ENCODE measurements around the gene HOXD10.

Gene HOXD10

GRCh38 chr2:176107731-176108181 lies 8.8 kb upstream of the HOXD10 start:
- no peak for DNase-seq

- DNase-seq, result no peak
Measured at GRCh38 chr2:176109192-176109901, 7.2 kb upstream of the HOXD10 start.

DNA sequence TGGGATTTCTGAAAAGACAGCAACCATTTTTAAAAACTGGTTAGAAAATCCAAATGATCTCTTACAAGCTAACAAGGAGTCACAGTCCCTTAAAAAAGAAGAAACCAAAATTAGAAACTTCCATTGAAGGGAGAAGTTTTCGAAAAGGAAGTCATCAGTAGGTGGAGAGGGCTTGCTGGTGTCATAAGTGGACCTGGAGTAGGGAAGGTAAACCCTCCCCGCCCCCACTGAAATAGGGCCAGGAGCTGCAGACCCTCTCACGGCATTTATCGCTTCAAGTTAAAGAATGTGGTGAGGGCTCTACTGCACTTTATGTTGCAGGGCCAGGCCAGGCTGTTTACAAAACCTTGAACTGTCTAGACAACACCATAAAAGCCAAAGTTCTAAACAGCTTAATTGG lies 6.6 kb upstream of the HOXD10 start:
- no peak for DNase-seq

DNA sequence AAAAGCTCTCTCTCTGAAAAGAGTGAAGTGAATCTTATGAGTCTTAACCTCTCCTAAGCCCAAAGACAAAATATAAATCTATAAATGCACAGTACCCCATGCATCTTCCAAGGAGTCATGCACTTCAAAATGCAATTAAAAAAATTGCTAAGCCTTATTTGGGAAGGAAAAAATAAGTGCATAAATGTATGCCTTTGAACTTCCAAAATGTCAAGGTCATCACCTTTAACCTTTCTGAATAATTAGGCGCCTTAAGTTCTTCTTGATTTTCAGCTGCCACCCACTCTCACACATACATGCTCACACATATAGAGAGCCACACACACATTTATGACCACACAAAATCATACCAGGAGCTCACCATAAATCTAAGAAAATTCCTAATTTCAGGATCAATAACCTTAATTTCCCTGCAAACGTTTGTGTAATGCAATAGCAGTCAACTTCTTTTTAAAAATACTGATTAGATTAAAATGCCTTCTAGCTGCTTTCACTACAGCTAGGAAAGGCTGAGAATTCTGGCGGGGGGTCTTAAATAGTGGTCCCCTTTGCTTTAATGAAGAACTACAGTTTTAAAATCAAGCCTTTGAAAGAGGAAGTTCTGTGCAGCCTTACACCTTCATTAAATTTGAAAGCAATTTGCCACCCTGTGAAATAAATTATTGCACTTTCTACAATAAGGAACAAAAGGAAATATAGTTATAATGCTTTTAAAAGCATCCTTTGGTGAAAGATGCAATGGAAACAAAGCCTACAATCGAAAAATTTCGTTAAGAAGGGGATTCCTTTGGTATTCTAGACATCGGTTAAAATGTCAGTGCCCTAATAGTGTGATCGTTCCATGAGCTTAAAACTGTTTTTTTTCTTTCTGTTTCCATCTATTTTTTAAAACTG lies 5.9 kb upstream of the HOXD10 start:
- DNase-seq, result no peak

- no peak for DNase-seq
Measured at GRCh38 chr2:176111309-176111663, 5.3 kb upstream of the HOXD10 start.

DNA sequence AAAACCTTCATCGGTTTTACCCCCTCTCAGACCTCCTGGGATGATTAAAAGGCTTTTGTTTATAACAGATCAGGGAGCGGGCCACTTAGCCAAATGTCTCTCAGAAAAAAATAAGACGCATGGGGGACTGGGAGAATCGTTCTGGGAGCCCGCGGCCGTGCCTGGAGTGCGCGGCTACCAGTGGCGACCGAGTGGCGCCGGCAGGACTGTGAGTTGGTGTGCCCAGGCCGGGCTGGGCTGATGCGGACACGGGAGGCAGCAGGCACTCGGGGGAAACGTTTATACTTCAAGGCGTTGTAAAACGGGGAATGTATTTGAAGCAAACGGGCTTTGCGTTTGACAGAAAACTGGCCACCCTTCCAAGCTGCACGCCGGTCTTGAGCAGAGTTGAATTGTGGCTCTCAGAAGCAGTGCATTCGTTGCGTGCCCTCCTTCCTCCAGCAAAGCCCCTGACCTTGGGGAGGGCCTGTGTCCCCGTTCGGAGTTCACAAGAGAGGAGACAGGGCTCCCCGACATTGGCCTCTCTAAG lies 4.7 kb upstream of the HOXD10 start:
- DNase-seq, result no peak

DNA sequence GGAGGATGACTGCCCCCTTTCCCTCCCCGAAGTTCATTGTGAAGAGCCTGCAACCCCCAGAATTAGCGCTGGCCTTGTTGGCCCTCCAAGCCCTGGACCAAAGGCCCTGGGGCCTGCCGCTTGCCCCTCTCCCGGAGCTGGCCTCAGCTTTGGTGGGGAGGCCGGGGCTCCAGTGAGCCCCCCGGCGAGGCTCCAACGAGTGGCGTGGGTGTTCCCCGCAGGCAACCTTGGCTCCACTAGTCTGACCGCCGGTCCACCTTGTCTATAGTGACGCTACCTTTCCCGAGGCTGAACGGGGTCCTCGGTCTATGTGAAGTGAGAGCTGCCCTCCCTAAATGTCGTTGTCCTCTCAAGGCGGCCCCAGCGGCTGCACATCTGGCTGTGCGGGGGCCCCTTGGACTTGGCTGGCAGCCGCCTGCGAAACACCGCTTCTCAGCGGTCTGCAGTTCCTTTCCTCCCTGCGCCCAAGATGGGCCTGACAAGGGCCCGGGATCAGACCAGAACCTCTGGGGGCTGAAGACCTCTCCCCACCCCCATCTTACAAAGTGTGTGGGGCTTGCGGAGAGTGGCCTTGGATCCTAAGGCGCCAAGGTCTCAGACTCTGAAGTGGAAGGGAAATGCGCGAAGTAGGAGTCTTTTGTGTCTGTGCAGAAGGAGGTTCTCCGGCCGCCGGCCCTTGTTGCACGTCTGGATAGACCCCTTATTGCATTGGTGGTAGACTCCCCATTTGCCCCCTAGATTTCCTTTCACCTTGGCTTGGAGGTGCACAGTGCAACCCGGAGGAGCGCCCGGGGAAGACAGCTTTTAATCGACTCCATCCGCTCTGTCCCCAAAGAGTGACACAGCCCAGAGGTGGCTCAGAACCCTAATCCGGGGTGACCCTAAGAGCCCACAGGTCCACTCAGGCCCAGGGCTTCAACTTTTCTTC lies 3.9 kb upstream of the HOXD10 start:
- no peak for DNase-seq

DNA sequence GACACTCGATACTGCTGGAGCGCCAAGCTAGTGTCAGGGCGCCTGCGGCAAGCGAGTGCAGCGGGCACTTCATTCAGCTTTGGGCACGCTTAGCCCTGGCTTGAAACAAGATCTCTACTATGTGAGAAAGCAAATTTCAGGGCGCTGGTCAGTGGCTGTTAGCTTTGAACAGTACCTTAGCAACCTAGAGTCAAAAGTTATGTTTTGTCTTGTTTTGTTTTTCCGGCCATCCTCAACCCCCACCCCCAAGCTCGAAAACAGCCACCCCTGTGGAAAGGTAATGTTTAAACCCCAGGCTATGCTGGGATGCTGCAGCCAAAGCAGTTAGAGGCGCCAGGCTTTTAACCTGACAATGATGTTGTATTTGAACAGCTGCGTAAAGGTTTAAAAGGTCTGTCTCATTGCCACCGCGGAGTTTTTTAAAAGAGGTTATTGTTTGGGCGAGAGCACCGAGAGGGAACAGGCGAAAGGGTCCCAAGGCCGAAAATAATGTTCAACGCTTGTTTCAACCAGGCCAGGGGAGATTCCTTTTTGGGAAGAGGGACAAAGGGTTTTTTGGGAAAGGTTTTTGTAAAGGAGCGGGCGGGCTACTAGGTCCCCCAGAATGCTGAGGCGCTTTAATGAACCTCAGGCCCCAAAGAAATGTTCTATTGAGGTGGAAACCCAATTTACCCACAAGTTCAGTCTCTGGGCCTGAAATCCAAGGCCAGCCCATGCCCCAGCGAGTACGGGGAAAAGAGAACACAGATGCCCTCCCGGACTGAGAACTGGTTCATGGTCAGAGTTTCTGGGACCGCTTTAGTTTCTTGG lies 2.3 kb upstream of the HOXD10 start:
- DNase-seq, result no peak

- no peak for DNase-seq
Measured at GRCh38 chr2:176114930-176115625, 1.5 kb upstream of the HOXD10 start.

DNA sequence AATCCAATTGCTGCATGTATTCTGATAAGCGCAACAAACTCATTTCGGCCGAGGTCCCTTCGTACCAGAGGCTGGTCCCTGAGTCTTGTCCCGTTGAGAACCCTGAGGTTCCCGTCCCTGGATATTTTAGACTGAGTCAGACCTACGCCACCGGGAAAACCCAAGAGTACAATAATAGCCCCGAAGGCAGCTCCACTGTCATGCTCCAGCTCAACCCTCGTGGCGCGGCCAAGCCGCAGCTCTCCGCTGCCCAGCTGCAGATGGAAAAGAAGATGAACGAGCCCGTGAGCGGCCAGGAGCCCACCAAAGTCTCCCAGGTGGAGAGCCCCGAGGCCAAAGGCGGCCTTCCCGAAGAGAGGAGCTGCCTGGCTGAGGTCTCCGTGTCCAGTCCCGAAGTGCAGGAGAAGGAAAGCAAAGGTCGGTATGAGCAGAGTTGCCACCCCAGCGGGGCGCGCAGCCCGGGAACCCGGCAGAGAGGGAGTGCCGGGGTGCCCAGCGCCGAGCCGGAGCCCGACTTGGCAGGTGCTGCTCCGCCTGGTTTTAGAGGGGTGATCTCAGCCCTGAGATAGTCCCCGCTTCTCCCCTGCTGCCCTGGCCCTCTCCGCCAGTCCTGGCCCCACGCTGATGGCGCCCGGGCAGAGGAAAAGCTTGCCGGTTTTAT lies 714 bp downstream of the HOXD10 start:
- DNase-seq, result no peak

DNA sequence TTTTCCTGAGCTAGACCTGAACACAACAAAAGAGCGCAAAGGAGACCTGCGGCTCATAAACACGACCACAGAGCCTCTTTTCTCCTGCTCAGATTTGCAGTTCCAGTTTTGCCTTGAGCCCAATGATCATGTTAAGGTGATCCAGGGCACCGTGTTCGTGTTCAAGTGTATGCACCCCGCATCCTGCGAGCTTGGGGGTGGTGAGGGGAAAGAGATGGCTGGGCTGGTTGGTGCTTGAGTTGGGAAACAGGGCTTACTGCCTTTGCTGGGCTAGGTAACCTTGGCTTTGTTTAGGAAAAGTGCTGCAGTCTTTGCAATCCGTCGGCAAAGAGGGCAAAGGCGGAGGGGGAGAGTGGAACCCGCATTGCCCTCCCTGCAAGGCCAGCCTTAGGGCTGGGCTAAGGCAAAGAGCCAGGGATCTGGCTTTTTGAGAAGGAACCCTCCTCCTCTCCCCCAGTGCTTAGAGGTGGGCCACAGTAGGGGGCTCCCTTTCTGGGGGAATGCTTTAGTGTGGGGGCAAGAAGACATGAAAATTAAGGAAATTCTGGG lies 1.3 kb downstream of the HOXD10 start:
- DNase-seq, result no peak

- no peak for DNase-seq
Measured at GRCh38 chr2:176118601-176119339, 2.2 kb downstream of the HOXD10 start.

DNA sequence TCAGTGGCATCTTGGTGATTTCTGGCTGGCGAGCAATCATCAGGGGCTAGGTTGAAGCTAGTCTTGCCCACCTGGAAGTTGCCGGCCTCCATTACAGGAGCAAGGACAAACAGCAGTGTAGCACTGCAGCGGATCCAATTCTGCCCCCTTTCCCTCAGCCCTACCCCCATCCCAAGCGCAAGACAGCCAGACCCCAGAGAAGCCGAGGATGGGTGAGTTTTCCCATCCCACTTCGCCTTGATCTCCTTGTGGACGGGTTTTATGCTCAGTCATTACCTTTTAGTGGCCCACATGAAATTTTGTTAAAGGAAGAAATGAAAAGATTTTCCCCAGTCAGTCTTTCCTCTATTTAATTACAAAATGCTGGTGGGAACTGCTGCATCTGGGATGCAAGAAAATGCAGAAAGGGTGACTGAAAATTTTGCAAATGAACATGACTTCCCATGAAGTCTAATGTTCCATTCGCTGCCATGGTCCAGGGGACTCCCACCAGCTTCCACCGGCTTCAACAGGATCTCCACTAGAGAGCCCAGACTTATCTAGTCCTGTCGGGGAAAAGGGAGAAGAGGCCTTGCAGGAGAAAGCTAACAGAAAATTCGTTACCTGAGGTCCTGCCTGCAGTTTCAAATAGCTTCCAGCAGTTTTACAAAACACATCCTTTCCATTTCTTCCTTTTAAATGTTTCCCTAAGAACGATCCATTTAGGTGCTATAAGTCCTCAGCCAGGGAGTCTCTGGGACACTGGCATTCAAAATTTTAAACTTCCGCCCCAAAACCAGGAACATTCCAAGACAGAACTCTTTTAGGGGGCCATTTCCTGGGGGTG lies 4.0 kb downstream of the HOXD10 start:
- no peak for DNase-seq

DNA sequence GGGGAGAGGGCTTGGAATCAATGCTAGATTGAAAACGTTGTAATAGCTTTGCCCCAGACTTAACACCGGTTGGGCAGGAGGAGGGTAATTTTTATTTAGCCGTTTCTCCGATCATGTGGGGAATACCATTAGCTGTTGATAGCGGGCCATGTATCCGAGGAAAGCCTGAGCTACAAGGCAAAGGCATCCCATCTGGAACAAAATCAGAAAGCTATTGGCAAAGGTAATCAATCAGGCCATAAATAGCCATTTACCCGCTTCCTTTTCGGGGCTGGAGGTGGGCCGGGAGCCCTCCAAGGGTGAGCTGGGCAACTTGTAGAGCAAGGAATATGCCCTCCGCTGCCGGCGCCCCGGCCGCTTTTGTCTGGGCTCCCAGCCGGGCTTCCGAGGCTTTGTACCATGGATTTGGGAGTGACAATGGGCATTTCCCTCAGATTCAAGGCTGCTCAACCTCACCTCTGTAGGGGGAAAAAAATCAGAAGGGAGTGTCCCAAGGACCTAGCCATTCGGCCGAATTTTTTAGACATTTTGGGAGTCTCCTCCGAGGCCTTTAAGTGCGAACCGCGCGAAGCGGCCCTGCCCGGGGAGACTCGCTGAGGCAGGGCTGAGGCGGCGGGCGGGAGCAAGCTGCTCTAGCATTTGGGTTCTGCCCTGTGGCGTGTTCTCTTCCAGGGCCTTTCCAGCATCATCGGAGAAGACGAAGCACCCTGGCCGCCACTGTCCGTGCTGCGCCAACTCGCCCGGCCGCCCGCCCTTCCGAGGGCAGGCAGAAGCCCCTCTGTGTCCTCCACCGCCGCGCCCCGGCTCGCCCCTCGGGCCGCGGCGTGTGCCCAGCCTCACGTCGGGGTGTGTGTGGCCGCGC lies 4.8 kb downstream of the HOXD10 start:
- no peak for DNase-seq

DNA sequence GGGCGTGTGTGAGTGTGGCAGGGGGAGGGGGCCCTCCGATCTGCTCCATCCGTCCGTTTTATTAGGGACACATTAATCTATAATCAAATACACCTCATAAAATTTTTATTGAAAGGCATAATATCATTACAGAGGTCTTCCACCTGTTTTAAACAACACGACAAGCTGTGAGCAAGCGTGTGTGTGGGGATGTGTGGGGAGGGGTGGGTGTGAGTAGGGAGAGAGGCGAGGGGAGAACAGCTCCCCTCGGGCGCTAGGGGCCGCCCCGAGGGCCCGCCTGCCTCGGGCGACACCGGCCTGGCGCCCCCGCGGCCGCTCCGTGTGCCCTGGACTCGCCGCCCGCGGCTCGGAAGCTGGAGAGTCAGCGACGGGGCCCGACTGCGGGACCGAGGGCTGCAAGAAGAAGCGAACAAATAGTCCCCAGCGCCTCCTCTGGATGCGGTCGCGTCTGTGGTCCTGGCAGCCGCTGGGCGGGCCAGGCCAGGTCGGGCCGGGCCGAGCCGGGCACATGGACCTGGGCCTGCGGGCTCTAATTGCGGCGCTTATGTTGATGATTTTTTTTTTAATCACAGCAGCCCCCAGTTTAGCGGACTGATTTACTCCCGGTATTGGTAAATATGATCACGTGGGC lies 5.6 kb downstream of the HOXD10 start:
- no peak for DNase-seq

- DNase-seq, result no peak
Measured at GRCh38 chr2:176122683-176123410, 6.3 kb downstream of the HOXD10 start, which contains the start of gene HOXD9. Gene HOXD9, plus strand, starts transcription at chr2:176122719. Its CDS starts 50 bp downstream, at chr2:176122769.
